OCI-LY1 (cell line): ENCODE results near the gene NEUROD6.

Source experiments
- EZH2 ChIP-seq: fragments of 200-600 bp; sonication (generic), shearing (Covaris generic); IDR thresholded peaks from 2 replicates; pipeline ENCODE4 v1.8.0; 2017; ENCODE audit warnings: borderline replicate concordance, mixed run types, mild to moderate bottlenecking, antibody characterized with exemption, low read length, moderate library complexity, mixed read lengths
- TF ChIP-seq, protein P1 (sequence below): fragments of 200-600 bp; sonication (generic), shearing (Covaris generic); IDR thresholded peaks from 2 replicates; pipeline ENCODE4 v1.5.1; 2017; ENCODE audit warnings: mild to moderate bottlenecking, antibody characterized with exemption, low read length, moderate library complexity, mixed read lengths

DNA sequence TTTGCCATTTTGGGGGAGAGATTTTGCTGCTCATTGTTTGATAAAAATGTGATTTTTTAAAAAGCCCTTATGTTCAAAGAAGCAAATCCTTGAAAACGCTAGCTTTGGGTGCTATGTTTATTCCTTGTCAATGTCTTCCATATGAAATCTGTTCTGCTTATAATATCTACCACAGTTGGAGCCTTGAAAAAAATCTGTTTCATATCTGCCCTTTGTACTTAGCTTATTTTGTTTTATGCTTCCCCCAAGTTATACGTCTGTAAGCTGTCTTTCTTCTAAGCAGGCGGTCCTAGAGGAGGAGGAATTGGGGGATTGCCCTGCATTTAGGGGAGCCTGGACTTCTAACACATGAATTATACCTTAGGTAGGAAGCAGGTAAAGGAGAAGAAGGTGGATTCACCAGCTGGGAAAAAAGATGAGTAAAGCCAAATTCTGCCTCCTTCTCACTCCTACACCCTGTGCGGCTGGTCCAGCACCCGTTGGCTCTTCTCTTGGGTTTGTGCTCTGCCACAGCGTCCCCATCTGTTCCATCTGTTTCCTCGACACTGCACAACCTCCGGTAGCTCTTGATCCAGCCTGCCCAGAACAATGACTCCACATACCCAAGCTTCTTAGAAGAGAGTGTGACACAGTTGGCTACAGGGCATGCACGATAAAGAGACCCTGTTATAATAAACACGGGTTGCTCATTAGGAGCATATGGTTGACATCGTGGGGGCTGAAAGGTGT lies 31.9 kb upstream of the NEUROD6 start:
- TF ChIP-seq, protein P1, sequence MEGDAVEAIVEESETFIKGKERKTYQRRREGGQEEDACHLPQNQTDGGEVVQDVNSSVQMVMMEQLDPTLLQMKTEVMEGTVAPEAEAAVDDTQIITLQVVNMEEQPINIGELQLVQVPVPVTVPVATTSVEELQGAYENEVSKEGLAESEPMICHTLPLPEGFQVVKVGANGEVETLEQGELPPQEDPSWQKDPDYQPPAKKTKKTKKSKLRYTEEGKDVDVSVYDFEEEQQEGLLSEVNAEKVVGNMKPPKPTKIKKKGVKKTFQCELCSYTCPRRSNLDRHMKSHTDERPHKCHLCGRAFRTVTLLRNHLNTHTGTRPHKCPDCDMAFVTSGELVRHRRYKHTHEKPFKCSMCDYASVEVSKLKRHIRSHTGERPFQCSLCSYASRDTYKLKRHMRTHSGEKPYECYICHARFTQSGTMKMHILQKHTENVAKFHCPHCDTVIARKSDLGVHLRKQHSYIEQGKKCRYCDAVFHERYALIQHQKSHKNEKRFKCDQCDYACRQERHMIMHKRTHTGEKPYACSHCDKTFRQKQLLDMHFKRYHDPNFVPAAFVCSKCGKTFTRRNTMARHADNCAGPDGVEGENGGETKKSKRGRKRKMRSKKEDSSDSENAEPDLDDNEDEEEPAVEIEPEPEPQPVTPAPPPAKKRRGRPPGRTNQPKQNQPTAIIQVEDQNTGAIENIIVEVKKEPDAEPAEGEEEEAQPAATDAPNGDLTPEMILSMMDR, result no peak
- no peak for TF ChIP-seq EZH2
